HG02678 (cell line): Measurements from ENCODE around the gene THEM5.

ENCODE experiments used
- ATAC-seq: cut with Tn5 transposase; IDR thresholded peaks from one replicate; pipeline ENCODE4 v1.9.1; 2021; ENCODE audit warnings: mild to moderate bottlenecking, moderate library complexity; ENCODE audit not compliant: unreplicated experiment

Gene THEM5

DNA sequence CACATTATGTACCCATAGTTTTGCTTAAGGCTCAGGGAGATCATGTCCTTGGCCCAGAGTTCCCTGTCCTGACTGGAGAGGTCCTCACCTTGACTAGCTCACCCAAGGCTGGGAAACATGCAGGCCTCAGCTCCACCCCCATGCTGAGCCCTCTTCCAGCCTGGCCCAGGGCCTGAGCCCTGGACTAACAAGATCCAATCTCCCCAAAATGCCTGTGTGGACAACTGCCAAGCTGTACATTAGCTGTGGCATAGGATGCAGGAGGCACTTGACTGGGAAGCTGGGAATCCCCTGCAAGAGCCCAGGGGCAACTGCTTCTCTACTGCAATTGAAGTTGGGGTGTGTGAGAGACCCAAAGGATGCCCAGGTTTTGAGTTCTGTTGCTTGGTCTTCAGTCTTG is 50.3 kb downstream of the THEM5 start:
- ATAC-seq = no peak

GRCh38 chr1:151802372-151802771 is 51.1 kb downstream of the THEM5 start:
- no peak for ATAC-seq

- no peak for ATAC-seq
Observed at GRCh38 chr1:151801846-151802245, 51.7 kb downstream of the THEM5 start.

DNA sequence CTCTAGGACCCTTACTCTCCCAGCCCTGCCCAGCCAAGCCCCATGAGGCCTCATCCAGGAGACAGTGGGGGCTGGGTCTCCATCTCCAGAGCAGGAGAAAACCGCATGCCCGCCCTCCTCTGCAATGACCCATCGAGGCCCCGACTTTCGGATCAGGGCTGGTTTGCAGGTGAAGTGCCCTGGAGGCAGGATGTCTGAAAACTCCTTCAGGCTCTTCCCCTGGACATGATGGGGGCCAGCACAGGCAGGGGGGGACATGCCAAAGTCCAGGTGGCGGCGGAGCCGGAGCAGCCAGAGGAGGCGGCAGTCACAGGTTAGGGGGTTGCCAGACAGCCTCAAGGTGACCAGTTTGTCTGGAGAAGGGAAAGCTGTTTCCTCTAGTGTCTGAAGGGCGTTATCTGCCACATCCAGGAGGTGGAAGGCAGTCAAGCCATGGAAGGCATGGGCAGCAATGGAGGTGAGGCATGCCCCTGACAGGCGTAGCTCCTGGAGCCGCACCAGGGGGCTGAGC is 52.1 kb downstream of the THEM5 start:
- ATAC-seq = no peak

DNA sequence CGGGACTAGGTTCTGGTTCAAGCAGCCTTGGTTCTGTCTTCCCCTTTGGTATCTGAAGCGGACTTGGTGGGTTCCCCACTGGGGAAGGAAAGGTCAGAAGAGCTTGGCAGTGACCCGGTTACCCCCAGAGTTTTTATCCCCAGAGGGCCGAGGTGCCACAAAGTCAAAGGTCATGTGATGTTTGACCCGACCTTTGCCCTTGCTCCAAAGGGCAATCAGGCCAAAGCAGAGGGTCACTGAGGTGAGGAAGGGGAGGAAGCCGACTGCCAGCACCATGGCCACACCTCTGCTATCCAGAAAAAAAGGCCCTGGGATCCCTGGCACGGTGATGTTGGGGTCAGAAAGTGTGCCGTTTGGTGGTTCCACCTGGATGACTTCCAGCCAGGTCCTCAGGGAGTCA is 52.7 kb downstream of the THEM5 start:
- ATAC-seq = no peak

DNA sequence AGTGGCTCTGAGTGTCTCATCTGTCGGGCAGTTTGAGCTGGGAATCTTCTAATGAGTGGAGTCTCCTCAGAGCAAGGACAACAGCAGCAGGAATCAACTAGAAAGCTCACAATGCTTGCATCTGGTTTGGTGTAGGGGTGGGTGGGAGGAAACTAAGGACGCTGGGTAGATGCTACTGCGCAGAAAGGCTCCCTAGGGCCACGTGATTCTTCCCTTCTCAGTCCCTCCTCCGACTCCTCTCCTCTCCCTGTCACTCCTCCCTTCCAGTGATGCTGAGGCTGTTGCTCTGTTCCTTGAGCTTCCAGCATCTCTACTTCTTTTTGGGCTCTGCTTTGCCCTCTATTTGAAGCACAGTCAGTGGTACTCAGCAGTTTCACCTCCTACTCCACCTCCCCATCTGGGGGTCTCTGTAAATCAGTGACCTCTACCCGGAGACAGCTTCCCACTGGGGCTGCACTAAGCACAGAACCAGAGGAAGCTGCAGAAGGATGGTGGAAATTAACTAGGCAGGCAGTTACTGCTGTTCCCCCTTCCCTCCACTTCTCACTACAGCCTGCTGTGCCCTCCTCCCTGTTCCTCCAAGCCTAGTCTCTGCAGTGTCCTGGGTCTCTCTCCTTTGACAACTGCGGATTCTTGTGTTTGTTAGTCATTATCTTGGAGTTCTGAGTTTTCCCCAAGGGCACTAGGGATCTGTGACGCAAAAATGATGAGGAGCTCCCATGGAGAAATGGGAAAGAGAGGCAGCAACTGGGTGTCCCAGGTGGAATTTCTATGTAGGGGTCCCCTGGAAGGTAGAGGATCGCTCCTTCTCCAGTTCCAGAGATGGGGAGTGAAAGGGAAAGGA is 54.1 kb downstream of the THEM5 start:
- no peak for ATAC-seq

DNA sequence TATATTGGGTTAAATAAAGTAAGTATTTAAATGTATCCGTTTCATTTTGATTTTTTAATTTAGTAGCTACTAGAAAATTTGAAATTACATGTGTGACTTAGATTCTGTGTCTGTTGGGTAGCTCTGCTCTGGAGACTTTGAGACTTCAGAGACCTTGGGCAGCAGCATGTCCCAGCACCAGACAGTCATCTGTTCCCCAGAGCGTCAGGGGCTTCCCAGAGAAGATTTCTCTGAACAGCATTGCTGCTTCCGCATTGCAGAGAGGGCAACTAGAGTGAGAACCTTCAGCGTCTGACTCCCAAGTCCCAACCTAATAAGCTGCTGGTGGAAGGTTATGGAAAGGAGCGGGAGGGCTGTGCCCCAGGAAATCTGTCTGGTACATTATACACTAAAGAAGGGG is 54.9 kb downstream of the THEM5 start:
- no peak for ATAC-seq
